IPS-15b (cell line): ENCODE measurements around the gene GEMIN5.

ENCODE experiments used
- H3K27me3 ChIP-seq: one replicate; pipeline ENCODE4 v1.6.1; 2013; ENCODE audit warnings: low read length; ENCODE audit not compliant: control insufficient read depth, insufficient read depth
- H3K36me3 ChIP-seq: one replicate; pipeline ENCODE4 v1.6.1; 2013; ENCODE audit warnings: low read length; ENCODE audit not compliant: control insufficient read depth, insufficient read depth
- H3K4me1 ChIP-seq: one replicate; pipeline ENCODE4 v1.6.1; 2013; ENCODE audit warnings: mild to moderate bottlenecking, low read length; ENCODE audit not compliant: control insufficient read depth, insufficient read depth
- H3K4me3 ChIP-seq: one replicate; pipeline ENCODE4 v1.5.1; 2013; ENCODE audit warnings: low read depth, low read length
- H3K9ac ChIP-seq: one replicate; pipeline ENCODE4 v1.6.1; 2013; ENCODE audit warnings: low read depth, mild to moderate bottlenecking, low read length
- H3K9me3 ChIP-seq: one replicate; pipeline ENCODE4 v1.6.1; 2013; ENCODE audit warnings: mild to moderate bottlenecking, low read length; ENCODE audit not compliant: control insufficient read depth, insufficient read depth

GEMIN5 gene

GRCh38 chr5:154966081-154966841 is 28.2 kb upstream of the GEMIN5 start:
- Histone ChIP-seq H3K4me1 (no peaks in the 10 kb centered on the region), H3K27me3 (no peaks in the 10 kb centered on the region), H3K4me3 (no peak overlapping the region), H3K9ac (no peak overlapping the region), H3K36me3 (no peaks in the 10 kb centered on the region), H3K9me3 (no peaks in the 10 kb centered on the region)

GRCh38 chr5:154962494-154962893 is 24.5 kb upstream of the GEMIN5 start:
- Histone ChIP-seq H3K9ac (no peak overlapping the region), H3K4me1 (no peaks in the 10 kb centered on the region), H3K4me3 (no peak overlapping the region), H3K27me3 (no peaks in the 10 kb centered on the region), H3K36me3 (peaks cover 4% of the 10 kb centered on the region), H3K9me3 (no peaks in the 10 kb centered on the region)

- Histone ChIP-seq H3K9me3 (no peaks in the 10 kb centered on the region), H3K4me3 (no peak overlapping the region), H3K27me3 (no peaks in the 10 kb centered on the region), H3K9ac (no peak overlapping the region), H3K4me1 (no peaks in the 10 kb centered on the region), H3K36me3 (peaks cover 4% of the 10 kb centered on the region)
These were observed 18.7 kb upstream of the GEMIN5 start for GRCh38 chr5:154956712-154957111.

GRCh38 chr5:154949781-154950180 is 11.8 kb upstream of the GEMIN5 start:
- Histone ChIP-seq H3K36me3 (no peaks in the 10 kb centered on the region), H3K9me3 (no peaks in the 10 kb centered on the region), H3K9ac (no peak overlapping the region), H3K27me3 (no peaks in the 10 kb centered on the region), H3K4me1 (no peaks in the 10 kb centered on the region), H3K4me3 (no peak overlapping the region)

GRCh38 chr5:154948313-154948712 is 10.3 kb upstream of the GEMIN5 start:
- Histone ChIP-seq H3K36me3 (no peaks in the 10 kb centered on the region), H3K9me3 (no peaks in the 10 kb centered on the region), H3K9ac (no peak overlapping the region)

GRCh38 chr5:154947778-154948177 is 9.8 kb upstream of the GEMIN5 start:
- no peak overlapping the region for H3K4me3 ChIP-seq
- H3K27me3 ChIP-seq: no peaks in the 10 kb centered on the region
- H3K36me3 ChIP-seq: no peaks in the 10 kb centered on the region
- no peaks in the 10 kb centered on the region for H3K4me1 ChIP-seq
- no peak overlapping the region for H3K9ac ChIP-seq
- H3K9me3 ChIP-seq: no peaks in the 10 kb centered on the region

More at GRCh38 chr5:154948313-154948712, 10.3 kb upstream of the GEMIN5 start:
- Histone ChIP-seq H3K27me3 (no peaks in the 10 kb centered on the region), H3K4me3 (no peak overlapping the region), H3K4me1 (no peaks in the 10 kb centered on the region)

- Histone ChIP-seq H3K9ac (no peak overlapping the region), H3K4me1 (no peaks in the 10 kb centered on the region), H3K27me3 (no peaks in the 10 kb centered on the region), H3K4me3 (no peak overlapping the region), H3K36me3 (no peaks in the 10 kb centered on the region), H3K9me3 (no peaks in the 10 kb centered on the region)
These were observed 7.8 kb upstream of the GEMIN5 start for GRCh38 chr5:154945695-154946301.

- Histone ChIP-seq H3K36me3 (no peaks in the 10 kb centered on the region), H3K9ac (no peak overlapping the region), H3K27me3 (no peaks in the 10 kb centered on the region), H3K4me3 (no peak overlapping the region), H3K4me1 (no peaks in the 10 kb centered on the region), H3K9me3 (no peaks in the 10 kb centered on the region)
These were observed 6.7 kb upstream of the GEMIN5 start for GRCh38 chr5:154944716-154945115.

GRCh38 chr5:154943527-154943926 is 5.5 kb upstream of the GEMIN5 start:
- Histone ChIP-seq H3K27me3 (no peaks in the 10 kb centered on the region), H3K36me3 (no peaks in the 10 kb centered on the region), H3K4me1 (no peaks in the 10 kb centered on the region), H3K9me3 (no peaks in the 10 kb centered on the region), H3K9ac (no peak overlapping the region), H3K4me3 (no peak overlapping the region)

GRCh38 chr5:154940772-154941620 is 3.0 kb upstream of the GEMIN5 start, which contains the start of gene MRPL22:
MRPL22 (plus strand) TSS chr5:154941073; CDS start chr5:154941111, 38 bp downstream.
- Histone ChIP-seq H3K9me3 (no peaks in the 10 kb centered on the region), H3K27me3 (no peaks in the 10 kb centered on the region), H3K4me3 (peak within 1 kb of the TSS; percentile 96), H3K4me1 (peaks cover 3% of the 10 kb centered on the region), H3K36me3 (no peaks in the 10 kb centered on the region), H3K9ac (peak within 1 kb of the TSS; percentile 82)

GRCh38 chr5:154940375-154940771 is 2.4 kb upstream of the GEMIN5 start:
- Histone ChIP-seq H3K4me3 (peak overlapping the region; percentile 96), H3K4me1 (peaks cover 3% of the 10 kb centered on the region), H3K27me3 (no peaks in the 10 kb centered on the region), H3K9me3 (no peaks in the 10 kb centered on the region), H3K36me3 (no peaks in the 10 kb centered on the region), H3K9ac (no peak overlapping the region)
